ENCODE results near the gene CIAO2B. TPM values are rescaled to one million over a fixed set of nuclear protein-coding genes. Genes with fewer than 3 reads are reported as not detected.
A peak's percentile ranks its signal among the peaks of the same experiment; 100 is the strongest.
"Not testable (repeated sequence)": the region's sequence is repeated elsewhere in the genome, so short reads cannot be mapped to it uniquely, and the experiment has no call there.

Gene CIAO2B
- polyA plus RNA-seq, 10 donors, result 71.1 to 99.3 (median 82.0) TPM

DNA sequence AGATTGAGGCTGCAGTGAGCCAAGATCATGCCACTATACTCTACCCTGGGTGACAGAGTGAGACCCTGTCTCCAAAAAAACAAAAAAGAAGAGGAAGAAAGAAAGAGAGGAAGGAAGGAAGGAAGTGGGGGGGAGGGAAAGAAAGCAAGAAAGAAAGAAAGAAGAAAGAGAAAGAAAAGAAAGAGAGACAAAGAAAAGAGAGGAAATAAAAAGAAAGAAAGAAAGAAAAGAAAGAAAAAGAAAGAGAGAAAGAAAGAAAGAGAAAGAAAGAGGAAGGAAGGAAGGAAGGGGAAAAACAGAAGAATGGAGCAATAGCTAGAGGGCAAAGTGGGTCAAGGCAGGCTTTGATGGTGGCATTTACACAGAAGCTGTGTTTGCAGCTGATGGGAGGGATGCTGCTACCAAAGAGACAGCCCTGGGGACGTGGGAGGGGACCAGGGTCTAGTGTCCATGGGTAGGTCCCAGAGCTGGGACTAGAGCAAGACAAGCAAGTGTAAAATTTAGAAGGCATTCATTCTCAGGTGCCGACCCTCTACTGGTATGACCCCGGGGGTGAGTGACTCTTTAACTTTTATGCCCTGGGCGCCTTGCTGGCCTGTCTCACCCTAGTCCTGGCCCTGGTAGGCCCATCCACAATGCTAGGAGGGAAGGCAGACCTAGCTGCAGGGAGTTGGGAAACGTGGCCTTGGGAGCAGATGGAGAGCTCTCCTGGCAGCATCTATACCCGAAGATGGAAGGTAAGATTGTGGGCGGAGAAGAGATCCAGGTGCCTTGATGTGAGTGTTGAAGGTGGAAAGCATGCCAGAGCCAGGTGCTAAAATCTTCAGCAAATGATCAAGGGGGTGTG is 24.9 kb upstream of the CIAO2B start:
- no peak for DNase-seq

- DNase-seq, result not testable (repeated sequence)
Observed at GRCh38 chr16:66956154-66956457, 21.9 kb upstream of the CIAO2B start.

- DNase-seq, result not testable (repeated sequence)
Observed at GRCh38 chr16:66955363-66956153, 21.4 kb upstream of the CIAO2B start.

DNA sequence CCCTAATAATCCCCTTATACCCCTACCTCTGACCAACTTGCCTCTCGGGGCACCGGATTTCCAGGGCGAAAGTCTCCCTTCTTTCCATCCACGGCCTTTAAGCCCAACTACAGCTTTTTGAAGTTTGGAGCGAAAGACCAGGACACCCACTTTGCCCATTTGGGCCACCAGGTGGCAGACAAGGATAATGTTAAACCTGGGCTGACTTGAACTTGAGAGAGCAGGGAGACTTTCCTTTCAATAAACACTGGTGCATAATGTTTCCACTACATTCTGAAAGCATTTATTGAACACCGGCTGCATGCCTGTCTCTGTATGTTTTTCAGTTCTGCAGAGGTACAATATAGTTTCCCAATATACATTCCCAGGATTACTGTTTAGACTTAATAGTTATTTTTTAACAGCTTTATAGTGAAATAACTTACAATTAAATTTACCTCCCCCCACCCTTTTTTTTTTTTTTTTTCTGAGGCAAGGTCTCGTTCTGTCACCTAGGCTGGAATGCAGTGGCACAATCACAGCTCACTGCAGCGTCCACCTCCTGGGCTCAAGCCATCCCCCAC is 20.0 kb upstream of the CIAO2B start:
- peak; percentile 68 to 85 (median 78) for DNase-seq

GRCh38 chr16:66953462-66954096 is 19.4 kb upstream of the CIAO2B start:
- no peak for DNase-seq

GRCh38 chr16:66952430-66953110 is 18.4 kb upstream of the CIAO2B start:
- DNase-seq, result no peak

GRCh38 chr16:66950971-66951790 is 17.0 kb upstream of the CIAO2B start:
- DNase-seq, result no peak

GRCh38 chr16:66950437-66950836 is 16.2 kb upstream of the CIAO2B start:
- DNase-seq, result no peak

- no peak for DNase-seq
Observed at GRCh38 chr16:66949472-66949871, 15.3 kb upstream of the CIAO2B start.

- DNase-seq, result no peak
Observed at GRCh38 chr16:66948837-66949225, 14.6 kb upstream of the CIAO2B start.

- peak in 1 of 3 donors; percentile 26 for DNase-seq
Observed at GRCh38 chr16:66948134-66948836, 14.1 kb upstream of the CIAO2B start.

DNA sequence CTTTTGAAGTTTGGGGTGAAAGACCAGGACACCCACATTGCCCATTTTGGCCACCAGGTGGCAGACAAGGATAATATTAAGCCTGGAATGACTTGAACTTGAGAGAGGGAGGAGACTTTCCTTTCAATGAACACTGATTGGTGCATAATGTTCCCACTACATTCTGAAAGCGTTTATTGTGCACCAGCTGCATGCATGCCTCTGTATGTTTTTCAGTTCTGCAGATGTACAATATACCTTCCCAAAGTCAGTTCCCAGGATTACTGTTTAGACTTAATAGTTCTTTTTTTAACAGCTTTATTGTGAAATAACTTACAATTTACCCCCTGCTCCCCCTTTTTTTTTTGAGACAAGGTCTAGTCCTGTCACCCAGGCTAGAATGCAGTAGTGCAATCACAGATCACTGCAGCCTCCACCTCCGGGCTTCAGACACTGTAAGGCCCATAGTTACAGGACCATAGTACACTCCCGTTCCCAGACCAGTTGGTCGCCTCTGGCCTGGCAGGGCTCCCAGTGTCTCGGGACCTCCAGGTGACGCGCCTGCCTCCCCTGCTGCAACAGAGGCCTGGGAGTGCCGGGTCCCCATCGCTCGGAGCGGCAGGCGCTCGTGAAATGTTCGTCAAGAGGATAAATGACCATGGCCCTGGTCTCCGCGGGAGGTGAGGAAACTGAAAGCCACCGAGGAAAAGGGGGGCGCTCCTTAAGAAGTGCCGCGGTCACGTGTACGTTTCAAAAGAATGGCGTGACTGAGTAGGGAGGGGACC is 13.3 kb upstream of the CIAO2B start:
- DNase-seq, result peak; percentile 77 to 89 (median 85)

- no peak for DNase-seq
Observed at GRCh38 chr16:66946974-66947301, 12.7 kb upstream of the CIAO2B start.

DNA sequence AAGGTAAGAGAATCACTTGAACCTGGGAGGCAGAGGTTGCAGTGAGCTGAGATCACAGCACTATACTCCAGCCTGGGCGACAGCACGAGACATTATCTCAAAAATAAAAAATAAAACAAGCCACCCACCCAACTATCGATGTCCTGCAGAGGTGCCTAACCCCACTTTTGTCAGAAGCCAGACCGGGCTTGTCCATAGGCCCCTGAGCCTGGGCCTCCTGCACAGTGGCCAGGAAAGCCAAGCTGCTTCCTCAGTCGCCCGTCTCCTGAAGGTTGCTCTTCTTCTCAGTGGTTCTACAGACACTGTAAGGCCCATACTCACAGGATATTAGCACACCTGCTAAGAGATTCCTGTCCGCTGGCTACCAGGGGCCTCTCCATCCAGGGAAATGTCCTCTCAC is 12.3 kb upstream of the CIAO2B start:
- no peak for DNase-seq

DNA sequence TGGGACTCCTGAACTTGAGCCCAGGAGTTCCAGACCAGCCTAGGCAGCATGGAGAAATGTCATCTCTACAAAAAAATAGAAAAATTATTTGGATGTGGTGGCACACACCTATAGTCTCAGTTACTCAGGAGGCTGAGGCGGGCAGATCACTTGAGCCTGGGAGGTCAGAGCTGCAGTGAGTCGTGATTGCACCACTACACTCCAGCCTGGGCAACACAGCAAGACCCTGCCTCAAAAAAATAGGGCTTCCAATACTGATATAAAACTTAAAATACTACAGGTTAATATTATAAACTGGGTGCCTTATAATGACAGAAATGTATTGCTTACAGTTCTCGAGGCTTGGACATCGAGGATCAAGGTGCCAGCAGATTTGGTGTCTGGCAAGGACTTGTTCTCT is 11.7 kb upstream of the CIAO2B start:
- DNase-seq, result no peak

- not testable (repeated sequence) for DNase-seq
Observed at GRCh38 chr16:66944971-66945370, 10.8 kb upstream of the CIAO2B start.

GRCh38 chr16:66944054-66944441 is 9.8 kb upstream of the CIAO2B start:
- DNase-seq, result no peak

- no peak for DNase-seq
Observed at GRCh38 chr16:66943426-66944053, 9.3 kb upstream of the CIAO2B start.

DNA sequence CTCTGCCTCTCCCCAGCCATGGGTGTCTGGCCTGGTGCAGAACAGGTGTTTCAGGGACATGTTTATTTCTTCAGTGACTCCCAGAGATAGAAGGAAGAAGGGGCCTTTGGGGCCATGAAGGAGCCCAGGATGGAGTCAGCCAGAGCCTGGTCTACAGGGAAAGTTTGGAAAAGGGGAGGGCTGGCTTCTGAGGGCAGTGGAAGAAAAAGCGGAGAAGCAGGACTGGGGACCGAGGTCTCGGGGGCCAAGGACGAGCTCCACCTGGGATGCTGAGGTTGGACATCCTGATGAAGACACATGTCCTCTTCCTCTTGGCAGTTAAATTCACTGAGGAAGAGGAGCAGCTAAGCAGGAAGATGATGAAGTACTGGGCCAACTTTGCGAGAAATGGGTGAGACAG is 8.8 kb upstream of the CIAO2B start:
- DNase-seq, result no peak

Measured in muscle of back (tissue), 11 donors.